Activated naive CD8-positive, alpha-beta T cell treated with anti-CD3 and anti-CD28 coated beads, Interleukin-2, amount 50 U/mL, for 16 hours (primary cell): ENCODE measurements around the gene ULK4.
"Not testable (repeated sequence)": the region's sequence is repeated elsewhere in the genome, so short reads cannot be mapped to it uniquely, and the experiment has no call there.

Experiments used
- DNase-seq: peaks from one replicate; pipeline ENCODE4 v3.0.0-alpha.2; 2020; ENCODE audit warnings: low read depth, low spot score

ULK4 gene

DNA sequence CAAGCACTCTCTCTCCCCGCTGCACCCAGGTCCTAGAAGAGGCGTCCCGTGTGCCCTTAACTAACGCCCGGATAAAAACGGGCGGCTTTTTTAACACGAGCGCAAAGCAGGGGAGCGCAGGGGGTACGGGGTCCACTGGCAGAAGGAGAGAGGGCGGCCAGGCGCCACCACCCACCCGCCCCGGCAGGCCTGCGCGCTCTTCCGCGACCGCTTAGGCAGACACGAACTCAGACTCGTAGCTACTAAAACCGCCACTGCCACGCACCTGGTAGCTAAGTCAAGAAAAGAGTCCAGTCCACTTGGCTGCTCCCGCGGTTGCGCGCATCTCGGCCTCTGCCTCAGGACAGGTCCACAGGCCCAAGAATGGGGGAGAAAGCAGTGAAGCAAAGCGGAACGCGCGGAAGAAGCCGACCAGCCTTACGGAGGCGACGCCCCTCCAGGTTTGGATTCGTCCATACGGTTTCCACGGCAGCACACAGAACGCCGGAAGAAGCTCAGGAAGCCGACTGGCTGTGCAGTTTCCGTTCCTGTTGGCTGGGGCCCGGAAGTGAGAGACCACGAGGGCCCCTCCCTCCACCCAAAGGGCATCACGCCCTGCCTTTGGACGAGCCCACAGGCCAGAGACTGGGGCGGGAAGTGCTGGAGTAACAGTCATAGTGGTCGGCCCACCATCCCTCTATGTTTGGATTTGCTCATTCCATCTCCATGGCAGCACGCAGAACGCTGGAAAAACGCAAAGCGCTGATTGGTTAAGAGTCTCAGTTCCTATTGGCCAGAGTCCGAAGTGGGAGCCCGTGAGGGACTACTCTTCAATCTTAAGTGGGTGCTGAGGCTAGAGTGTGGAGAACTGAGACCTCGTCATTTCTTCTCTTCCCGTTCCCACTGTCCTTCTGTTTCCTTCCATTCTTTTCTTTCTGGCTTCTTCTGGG is at the start of gene ULK4:
TSS of gene ULK4 (minus strand) at position 353 of the 929 bp plus-strand sequence. CDS start 7,344 bp downstream, outside the sequence.
- peak; percentile 89 for DNase-seq

- no peak for DNase-seq
Observed at GRCh38 chr3:42010530-42010929, 48.6 kb upstream of the ULK4 start.

- DNase-seq, result no peak
Observed at GRCh38 chr3:42009456-42009855, 47.6 kb upstream of the ULK4 start.

DNA sequence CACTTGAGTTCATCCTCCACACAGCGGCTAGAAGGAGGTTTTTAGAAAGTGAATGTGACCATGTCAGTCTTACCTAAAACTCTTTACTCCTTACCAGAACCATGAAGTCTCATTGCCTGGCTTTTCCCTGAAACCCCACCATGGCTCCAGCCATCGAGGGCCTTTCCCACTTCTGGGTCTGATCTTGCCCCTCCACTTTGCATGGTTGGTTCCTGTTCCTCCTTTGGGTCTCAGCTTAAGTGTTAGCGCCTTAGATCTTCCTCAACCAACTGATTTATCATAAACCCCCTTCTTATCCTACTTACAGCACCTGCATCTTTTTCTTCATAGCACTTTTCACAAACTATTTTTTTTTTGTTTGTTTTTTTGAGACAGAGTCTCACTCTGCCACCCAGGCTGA is 45.9 kb upstream of the ULK4 start:
- no peak for DNase-seq

- no peak for DNase-seq
Observed at GRCh38 chr3:42005401-42005800, 43.5 kb upstream of the ULK4 start.

GRCh38 chr3:42002790-42003189 is 40.9 kb upstream of the ULK4 start:
- no peak for DNase-seq

DNA sequence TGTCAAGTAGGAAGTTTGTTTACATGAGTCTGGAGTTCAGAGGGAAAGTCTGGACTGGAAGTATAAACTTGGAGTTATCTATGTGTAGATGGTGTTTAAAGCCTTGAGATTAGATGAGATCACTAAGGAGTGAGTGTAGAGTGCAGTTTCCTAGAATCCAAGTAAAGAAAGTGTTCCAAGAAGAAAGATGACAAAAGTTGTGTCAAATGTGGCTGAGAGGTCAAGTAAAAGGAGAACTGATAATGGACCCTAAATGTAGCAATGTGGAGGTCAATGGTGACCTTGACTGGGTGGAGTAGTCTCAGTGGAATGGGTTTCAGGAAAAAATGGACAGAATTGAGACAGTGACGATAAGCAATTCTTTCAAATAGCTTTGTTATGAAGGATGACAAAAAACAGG is 39.9 kb upstream of the ULK4 start:
- DNase-seq, result no peak

DNA sequence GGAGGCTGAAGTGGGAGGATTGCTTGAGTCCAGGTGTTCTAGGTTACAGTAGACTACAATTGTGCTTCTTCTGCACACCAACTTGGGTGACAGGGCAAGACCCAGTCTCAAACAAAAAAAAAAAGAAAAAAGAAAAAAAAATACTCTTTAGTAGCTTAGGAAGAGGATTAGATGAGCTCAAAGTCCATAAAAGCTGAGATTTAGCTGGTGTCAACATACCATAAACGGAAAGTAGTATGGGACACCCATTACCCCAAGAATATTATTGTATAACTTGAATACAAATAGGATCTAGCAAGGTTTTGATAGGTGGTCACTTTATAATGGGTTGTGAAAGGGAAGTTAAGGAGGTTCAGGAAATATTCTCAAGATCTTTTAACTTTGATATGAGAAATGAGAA is 38.0 kb upstream of the ULK4 start:
- DNase-seq, result no peak

GRCh38 chr3:41997702-41998550 is 36.0 kb upstream of the ULK4 start:
- DNase-seq, result no peak

- no peak for DNase-seq
Observed at GRCh38 chr3:41991437-41991836, 29.5 kb upstream of the ULK4 start.

GRCh38 chr3:41989518-41989917 is 27.6 kb upstream of the ULK4 start:
- DNase-seq, result no peak

GRCh38 chr3:41987627-41988026 is 25.7 kb upstream of the ULK4 start:
- DNase-seq, result no peak

DNA sequence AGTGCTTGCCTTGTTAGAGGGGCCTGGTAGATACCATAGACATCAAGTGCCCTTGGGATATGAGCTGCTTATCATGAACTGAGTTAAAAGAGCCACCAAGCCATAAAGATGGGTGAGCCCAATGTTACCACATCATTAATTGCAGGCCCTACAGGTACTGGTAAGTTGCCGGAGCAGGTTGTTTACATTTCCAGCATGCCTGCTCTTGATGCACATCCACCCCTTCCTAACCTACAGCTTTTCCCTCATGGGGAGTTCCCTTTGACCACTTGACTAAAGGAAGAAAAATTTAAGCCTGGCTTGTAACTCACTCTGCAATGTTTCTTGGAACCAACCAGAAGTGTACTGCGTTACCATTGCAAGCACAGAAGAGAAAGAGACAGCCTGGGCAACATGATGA is 24.7 kb upstream of the ULK4 start:
- no peak for DNase-seq

DNA sequence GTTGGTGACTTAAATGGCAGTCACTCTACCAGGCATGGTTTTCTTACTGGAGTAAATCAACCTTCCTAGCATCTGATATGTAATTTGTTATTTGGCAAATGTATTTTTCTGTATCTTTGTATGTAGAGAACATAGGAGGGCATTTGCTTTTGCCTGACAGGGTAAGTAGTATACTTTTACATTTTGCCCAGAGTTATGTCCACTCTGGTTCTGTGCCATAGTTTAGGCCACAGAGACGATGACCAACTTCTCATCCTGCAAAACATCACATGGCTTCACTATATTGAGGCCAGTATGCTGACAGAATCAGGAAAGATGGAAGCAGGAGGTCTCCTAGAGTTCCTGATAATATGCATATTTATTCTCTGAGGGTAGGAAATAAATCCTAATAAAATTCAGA is 23.1 kb upstream of the ULK4 start:
- DNase-seq, result no peak

GRCh38 chr3:41983091-41983490 is 21.2 kb upstream of the ULK4 start:
- not testable (repeated sequence) for DNase-seq

DNA sequence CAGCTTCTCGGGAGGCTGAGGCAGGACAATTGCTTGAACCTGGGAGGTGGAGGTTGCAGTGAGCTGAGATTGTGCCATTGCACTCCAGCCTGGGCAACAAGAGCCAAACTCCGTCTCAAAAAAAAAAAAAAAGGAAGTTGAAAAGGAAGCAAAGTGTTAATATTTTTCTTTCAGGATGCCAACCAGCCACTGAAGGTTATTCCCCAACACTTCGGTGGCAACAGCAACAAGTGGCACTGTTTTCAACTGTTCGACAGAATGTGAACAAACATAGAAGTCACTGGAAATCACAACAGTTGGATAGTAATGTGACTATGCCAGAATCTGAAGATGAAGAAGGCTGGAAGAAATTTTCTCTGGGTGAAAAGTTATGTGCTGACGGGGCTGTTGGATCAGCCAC is 15.5 kb upstream of the ULK4 start:
- not testable (repeated sequence) for DNase-seq

GRCh38 chr3:41975416-41976103 is 13.7 kb upstream of the ULK4 start:
- DNase-seq, result no peak

DNA sequence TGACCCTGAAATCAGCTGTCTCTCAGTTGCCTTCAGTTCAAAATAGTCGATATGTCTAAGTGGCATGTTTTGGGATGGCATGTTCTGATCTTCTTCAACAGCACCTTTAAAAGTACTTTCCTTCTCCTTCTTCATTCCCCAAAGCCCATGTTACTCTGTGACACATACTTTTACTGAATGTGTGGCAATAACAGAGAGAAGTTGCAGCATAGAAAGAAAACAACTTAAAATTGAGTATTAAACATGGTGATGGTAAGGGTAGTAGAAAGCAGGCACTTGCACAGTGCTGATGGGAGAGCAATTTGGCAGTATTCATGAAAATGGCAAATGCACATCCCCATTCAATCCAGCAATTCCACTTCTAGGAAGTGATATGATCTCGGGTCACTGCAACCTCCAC is 12.3 kb upstream of the ULK4 start:
- no peak for DNase-seq

- no peak for DNase-seq
Observed at GRCh38 chr3:41972802-41973201, 10.9 kb upstream of the ULK4 start.

- DNase-seq, result no peak
Observed at GRCh38 chr3:41966206-41966605, 4.3 kb upstream of the ULK4 start.

- DNase-seq, result no peak
Observed at GRCh38 chr3:41963823-41964222, 1.9 kb upstream of the ULK4 start.
